ENCODE data around the gene DBR1.

DBR1 gene

DNA sequence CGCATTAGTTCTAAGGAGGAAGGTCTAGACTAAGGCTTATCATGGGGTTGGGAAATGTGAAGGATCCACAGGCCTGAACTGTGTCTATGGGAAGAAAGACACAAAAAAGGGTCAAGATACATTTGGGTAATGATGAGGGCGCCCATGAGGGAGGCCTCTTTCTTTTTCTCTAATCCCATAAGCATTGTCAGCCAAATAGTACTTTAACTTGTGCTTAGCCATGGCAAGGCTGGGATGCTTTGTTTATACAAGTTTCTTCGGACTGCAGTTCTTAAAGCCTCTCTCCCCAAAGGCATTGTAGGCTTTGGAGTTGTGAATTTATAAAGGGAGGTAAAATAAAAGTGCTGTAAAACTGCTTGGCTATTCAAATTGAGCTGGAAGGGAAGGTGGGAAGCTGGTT is 35.8 kb upstream of the DBR1 start:
- TF ChIP-seq, protein P1, sequence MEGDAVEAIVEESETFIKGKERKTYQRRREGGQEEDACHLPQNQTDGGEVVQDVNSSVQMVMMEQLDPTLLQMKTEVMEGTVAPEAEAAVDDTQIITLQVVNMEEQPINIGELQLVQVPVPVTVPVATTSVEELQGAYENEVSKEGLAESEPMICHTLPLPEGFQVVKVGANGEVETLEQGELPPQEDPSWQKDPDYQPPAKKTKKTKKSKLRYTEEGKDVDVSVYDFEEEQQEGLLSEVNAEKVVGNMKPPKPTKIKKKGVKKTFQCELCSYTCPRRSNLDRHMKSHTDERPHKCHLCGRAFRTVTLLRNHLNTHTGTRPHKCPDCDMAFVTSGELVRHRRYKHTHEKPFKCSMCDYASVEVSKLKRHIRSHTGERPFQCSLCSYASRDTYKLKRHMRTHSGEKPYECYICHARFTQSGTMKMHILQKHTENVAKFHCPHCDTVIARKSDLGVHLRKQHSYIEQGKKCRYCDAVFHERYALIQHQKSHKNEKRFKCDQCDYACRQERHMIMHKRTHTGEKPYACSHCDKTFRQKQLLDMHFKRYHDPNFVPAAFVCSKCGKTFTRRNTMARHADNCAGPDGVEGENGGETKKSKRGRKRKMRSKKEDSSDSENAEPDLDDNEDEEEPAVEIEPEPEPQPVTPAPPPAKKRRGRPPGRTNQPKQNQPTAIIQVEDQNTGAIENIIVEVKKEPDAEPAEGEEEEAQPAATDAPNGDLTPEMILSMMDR (IDR thresholded peaks at IDR 0.05; ENCODE audit: low read depth, low read length), result no peak
- no peak for DNase-seq (ENCODE audit: extremely low read depth, low read depth)

DNA sequence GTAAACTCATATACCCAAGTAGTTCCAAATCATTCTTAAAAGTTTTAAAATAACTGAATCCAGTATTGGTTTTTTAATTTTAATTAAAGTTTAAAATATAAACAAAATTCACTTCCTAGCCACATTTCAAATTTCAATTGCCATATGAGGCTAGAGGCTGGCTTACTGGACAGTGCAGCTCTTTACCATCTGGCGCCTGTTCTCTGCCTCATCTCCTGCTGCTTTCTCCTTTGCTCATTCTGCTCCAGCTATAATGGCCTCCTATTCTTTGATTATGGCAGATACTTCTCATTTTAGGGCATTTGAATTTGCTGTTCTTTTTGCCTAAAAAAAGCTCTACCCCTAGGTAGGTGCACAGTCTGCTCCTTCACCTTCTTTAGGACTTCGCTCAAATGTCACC is 31.5 kb upstream of the DBR1 start:
- no peak for DNase-seq (ENCODE audit: extremely low read depth, low read depth)
- TF ChIP-seq, protein P1 (IDR thresholded peaks at IDR 0.05; ENCODE audit: low read depth, low read length), result no peak

DNA sequence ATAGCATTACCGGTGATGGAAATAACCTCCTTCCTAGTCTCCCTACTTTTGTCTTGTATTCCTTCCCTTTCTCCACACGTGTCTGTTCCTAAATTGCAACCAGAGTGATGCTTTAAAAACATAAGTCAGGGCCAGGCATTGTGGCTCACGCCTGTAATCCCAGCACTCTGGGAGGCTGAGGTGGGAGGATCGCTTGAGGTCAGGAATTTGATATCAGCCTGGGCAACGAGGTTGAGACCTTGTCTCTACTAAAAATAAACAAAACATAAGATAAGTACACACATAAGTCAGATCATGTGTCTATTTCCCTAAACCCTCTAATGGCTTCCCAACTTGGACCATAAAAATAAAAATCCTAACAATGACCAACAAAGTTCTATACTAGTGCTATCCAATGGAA is 30.8 kb upstream of the DBR1 start:
- TF ChIP-seq, protein P1 (IDR thresholded peaks at IDR 0.05; ENCODE audit: low read depth, low read length), result no peak
- DNase-seq (ENCODE audit: extremely low read depth, low read depth), result no peak

DNA sequence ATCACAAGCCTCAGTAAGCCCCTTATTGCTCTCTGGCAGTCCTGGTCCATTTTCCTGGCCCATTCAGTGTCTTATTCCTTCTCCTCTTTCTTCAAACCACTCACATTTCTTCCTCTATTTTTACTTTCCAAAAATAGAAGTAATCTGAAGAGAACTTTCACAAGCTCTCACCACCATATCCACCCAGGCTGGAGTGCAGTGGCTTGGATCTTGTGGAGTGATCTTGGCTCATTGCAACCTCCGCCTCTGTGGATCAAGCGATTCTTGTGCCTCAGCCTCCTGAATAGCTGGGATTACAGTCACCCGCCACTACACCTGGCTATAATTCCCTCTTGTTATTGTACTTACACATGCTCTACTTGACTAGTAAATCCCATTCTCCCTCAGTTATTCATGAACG is 29.2 kb upstream of the DBR1 start:
- TF ChIP-seq, protein P1 (IDR thresholded peaks at IDR 0.05; ENCODE audit: low read depth, low read length), result no peak
- DNase-seq (ENCODE audit: extremely low read depth, low read depth), result no peak

DNA sequence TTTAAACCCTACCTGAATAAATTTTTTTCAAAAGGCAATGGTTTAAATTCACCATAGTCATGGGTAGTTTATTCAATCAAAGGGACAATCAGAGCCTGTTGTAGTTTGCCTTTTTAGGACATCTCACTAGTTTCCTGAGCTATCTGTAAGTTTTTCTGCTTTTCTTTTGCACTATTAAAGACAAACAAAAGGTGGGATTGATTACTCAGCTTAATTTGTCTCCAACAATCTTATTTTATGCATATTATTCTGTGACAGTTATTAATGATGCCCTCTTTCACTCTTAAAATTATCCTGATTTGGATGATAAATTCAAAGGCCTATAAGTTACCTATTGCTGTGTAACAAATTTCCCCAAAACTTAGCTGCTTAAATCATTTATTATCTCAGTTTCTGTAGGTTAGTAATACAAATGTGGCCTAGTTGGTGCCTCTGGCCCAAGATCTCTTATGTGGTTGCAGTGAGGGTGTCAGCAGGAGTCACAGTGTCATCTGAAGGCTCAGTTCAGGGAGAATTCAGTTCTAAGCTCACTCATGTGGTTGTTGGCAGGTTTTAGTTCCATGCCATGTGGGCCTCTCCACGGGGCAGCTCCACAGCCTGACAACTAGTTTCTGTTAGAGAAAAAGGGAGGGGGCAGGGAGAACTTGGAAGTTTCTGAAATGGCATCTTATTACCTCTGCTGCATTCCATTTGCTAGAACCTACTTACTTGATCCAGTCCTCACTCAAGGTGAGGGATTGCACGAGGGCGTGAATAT is 28.4 kb upstream of the DBR1 start:
- no peak for DNase-seq (ENCODE audit: extremely low read depth, low read depth)
- TF ChIP-seq, protein P1 (IDR thresholded peaks at IDR 0.05; ENCODE audit: low read depth, low read length), result no peak

DNA sequence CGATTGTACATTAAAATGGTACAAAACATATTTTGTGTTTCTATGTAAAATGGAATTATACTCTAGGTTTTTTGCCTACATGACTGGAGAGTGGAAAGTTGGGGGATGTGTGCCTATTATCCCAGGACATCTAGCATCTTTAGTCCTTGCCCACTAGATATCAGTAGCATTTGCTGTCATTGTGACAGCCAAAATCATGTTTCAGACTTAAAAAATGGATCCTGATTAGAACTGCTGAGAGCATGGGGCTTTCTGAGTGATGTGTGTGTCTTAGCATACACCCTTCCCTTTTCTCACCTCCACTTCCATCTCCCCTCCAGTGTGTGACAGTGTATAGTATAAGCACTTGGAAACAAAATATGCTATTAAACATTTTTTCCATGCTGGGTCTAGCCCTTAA is 25.7 kb upstream of the DBR1 start:
- TF ChIP-seq, protein P1 (IDR thresholded peaks at IDR 0.05; ENCODE audit: low read depth, low read length), result no peak

DNA sequence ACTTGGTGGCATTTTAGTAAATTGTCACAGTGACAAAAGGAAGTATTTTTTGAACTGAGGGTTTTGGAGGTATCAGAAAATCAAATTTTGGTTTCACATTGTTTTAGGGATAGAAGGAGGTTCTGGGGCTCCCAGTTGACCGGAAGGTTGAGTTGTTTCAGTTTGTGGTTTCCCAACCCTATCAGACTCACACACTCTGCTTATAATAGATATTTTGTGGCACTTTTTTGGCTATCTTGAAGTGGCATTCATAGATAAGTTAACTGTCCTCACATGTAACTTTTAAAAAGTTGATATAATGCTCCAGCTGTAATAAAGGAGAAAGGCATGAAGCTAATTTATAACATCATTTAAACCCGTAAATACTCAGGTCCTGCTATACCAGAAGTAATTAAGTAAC is 25.1 kb upstream of the DBR1 start:
- no peak for DNase-seq (ENCODE audit: extremely low read depth, low read depth)
- TF ChIP-seq, protein P1 (IDR thresholded peaks at IDR 0.05; ENCODE audit: low read depth, low read length), result no peak

More for the DNA sequence above, 25.7 kb upstream of the DBR1 start:
- DNase-seq (ENCODE audit: extremely low read depth, low read depth), result no peak
